ENCODE results near the gene FBXO17.

The FBXO17 gene

DNA sequence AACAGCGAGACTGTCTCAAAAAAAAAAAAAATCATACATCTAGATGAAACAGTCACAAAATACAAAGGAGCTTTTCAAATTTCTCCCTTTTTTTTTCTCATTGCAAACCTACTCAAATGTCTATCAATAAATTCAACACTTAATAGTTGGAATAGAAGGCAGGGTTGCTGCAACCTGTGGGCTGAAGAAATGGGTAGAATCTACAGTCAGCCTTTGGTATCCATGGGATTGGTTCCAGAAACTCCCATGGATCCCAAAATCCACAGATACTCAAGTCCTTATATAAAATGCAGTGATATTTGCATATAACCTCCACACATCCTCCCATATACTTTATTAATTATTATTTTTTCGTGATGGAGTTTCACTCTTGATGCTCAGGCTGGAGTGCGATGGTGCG, 42.1 kb upstream of the FBXO17 start:
- no peaks in the 10 kb centered on the region for H3K79me2 ChIP-seq (ENCODE audit: insufficient read depth, low read length)
- H3K4me1 ChIP-seq (ENCODE audit: insufficient read depth, low read length, poor library complexity, severe bottlenecking), result no peaks in the 10 kb centered on the region
- peaks cover 5% of the 10 kb centered on the region for H3K27me3 ChIP-seq (ENCODE audit: insufficient read depth, low read length, poor library complexity, severe bottlenecking)
- H2AFZ ChIP-seq (ENCODE audit: low read length), result no peak overlapping the region
- H3K9me2 ChIP-seq (replicated peaks; ENCODE audit: low read depth, low read length), result no peaks in the 10 kb centered on the region
- no peaks in the 10 kb centered on the region for H3F3A ChIP-seq (ENCODE audit: low read depth)
- TF ChIP-seq EZH2phosphoT487 (IDR thresholded peaks at IDR 0.05; ENCODE audit: borderline replicate concordance), result no peak
- TF ChIP-seq, protein P1, sequence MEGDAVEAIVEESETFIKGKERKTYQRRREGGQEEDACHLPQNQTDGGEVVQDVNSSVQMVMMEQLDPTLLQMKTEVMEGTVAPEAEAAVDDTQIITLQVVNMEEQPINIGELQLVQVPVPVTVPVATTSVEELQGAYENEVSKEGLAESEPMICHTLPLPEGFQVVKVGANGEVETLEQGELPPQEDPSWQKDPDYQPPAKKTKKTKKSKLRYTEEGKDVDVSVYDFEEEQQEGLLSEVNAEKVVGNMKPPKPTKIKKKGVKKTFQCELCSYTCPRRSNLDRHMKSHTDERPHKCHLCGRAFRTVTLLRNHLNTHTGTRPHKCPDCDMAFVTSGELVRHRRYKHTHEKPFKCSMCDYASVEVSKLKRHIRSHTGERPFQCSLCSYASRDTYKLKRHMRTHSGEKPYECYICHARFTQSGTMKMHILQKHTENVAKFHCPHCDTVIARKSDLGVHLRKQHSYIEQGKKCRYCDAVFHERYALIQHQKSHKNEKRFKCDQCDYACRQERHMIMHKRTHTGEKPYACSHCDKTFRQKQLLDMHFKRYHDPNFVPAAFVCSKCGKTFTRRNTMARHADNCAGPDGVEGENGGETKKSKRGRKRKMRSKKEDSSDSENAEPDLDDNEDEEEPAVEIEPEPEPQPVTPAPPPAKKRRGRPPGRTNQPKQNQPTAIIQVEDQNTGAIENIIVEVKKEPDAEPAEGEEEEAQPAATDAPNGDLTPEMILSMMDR (conservative IDR thresholded peaks at IDR 0.05; ENCODE audit: low read length), result no peak
- H3K36me3 ChIP-seq (ENCODE audit: insufficient read depth, low read length), result no peaks in the 10 kb centered on the region
- no peak overlapping the region for H3K4me3 ChIP-seq (ENCODE audit: low read length, poor library complexity, severe bottlenecking)
- H3K4me2 ChIP-seq (ENCODE audit: low read depth, low read length, poor library complexity, severe bottlenecking), result no peak overlapping the region
- H3K9ac ChIP-seq (ENCODE audit: low read depth, low read length, poor library complexity, severe bottlenecking), result no peak overlapping the region
- H4K20me1 ChIP-seq (ENCODE audit: insufficient read depth, low read length, poor library complexity, severe bottlenecking), result no peaks in the 10 kb centered on the region
- H3K9me3 ChIP-seq (ENCODE audit: insufficient read depth, low read depth, low read length), result no peaks in the 10 kb centered on the region

DNA sequence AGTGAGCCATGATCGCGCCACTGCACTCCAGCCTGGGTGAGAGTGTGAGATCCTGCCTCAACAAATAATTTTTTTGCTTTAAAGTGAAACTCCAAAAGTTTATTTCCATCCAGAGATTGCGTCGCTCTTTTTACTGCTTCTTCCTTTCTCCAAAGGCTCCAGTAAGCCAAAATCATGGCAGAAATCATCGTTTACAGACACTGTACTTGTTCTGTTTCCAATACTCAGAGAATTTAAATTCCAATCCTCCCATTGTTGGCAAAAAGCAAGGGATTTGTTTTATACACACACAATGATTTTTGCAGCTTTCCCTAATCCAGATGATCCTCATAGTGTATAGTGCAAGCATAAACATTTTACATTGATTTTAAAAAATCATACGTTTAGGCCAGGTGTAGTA, 41.5 kb upstream of the FBXO17 start:
- H3K4me3 ChIP-seq (ENCODE audit: low read length, poor library complexity, severe bottlenecking), result no peak overlapping the region
- no peaks in the 10 kb centered on the region for H3K4me1 ChIP-seq (ENCODE audit: insufficient read depth, low read length, poor library complexity, severe bottlenecking)
- no peaks in the 10 kb centered on the region for H3K79me2 ChIP-seq (ENCODE audit: insufficient read depth, low read length)
- TF ChIP-seq, protein P1 (conservative IDR thresholded peaks at IDR 0.05; ENCODE audit: low read length), result no peak
- no peak for TF ChIP-seq EZH2phosphoT487 (IDR thresholded peaks at IDR 0.05; ENCODE audit: borderline replicate concordance)
- H3K4me2 ChIP-seq (ENCODE audit: low read depth, low read length, poor library complexity, severe bottlenecking), result no peak overlapping the region
- H3K9ac ChIP-seq (ENCODE audit: low read depth, low read length, poor library complexity, severe bottlenecking), result no peak overlapping the region
- H4K20me1 ChIP-seq (ENCODE audit: insufficient read depth, low read length, poor library complexity, severe bottlenecking), result no peaks in the 10 kb centered on the region
- H3K9me2 ChIP-seq (replicated peaks; ENCODE audit: low read depth, low read length), result no peaks in the 10 kb centered on the region
- H3K36me3 ChIP-seq (ENCODE audit: insufficient read depth, low read length), result no peaks in the 10 kb centered on the region
- no peaks in the 10 kb centered on the region for H3K9me3 ChIP-seq (ENCODE audit: insufficient read depth, low read depth, low read length)
- no peaks in the 10 kb centered on the region for H3F3A ChIP-seq (ENCODE audit: low read depth)
- H2AFZ ChIP-seq (ENCODE audit: low read length), result no peak overlapping the region
- H3K27me3 ChIP-seq (ENCODE audit: insufficient read depth, low read length, poor library complexity, severe bottlenecking), result peaks cover 5% of the 10 kb centered on the region

DNA sequence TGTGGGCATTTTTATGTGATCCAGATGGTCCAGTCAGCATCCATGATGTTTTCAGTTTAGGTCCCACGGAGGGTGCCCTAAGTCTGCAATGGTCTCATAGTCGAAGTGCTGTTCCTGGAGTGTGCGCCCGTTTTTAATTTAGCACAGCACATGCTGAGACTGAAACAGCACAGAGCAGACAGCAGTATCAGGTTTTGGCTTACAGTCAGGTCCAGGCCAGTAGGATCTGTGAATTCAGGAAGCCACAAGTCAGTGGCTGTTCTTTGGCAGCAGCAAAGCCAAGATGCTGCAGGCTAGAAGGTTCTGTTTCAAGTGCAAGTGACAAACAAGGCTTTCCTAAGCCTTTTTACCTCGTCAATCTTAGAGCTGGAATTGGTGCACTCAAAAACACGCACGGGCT, 38.5 kb upstream of the FBXO17 start:
- Histone ChIP-seq H3K79me2 (ENCODE audit: insufficient read depth, low read length) (no peaks in the 10 kb centered on the region), H3K9ac (ENCODE audit: low read depth, low read length, poor library complexity, severe bottlenecking) (no peak overlapping the region), H3K4me2 (ENCODE audit: low read depth, low read length, poor library complexity, severe bottlenecking) (no peak overlapping the region), H3K9me3 (ENCODE audit: insufficient read depth, low read depth, low read length) (no peaks in the 10 kb centered on the region), H3K27me3 (ENCODE audit: insufficient read depth, low read length, poor library complexity, severe bottlenecking) (peaks cover 5% of the 10 kb centered on the region), H4K20me1 (ENCODE audit: insufficient read depth, low read length, poor library complexity, severe bottlenecking) (no peaks in the 10 kb centered on the region), H2AFZ (ENCODE audit: low read length) (no peak overlapping the region), H3K36me3 (ENCODE audit: insufficient read depth, low read length) (no peaks in the 10 kb centered on the region), H3K9me2 (replicated peaks; ENCODE audit: low read depth, low read length) (no peaks in the 10 kb centered on the region), H3K4me3 (ENCODE audit: low read length, poor library complexity, severe bottlenecking) (no peak overlapping the region), H3K4me1 (ENCODE audit: insufficient read depth, low read length, poor library complexity, severe bottlenecking) (no peaks in the 10 kb centered on the region), H3F3A (ENCODE audit: low read depth) (no peaks in the 10 kb centered on the region)
- TF ChIP-seq, protein P1 (conservative IDR thresholded peaks at IDR 0.05; ENCODE audit: low read length), result no peak
- TF ChIP-seq EZH2phosphoT487 (IDR thresholded peaks at IDR 0.05; ENCODE audit: borderline replicate concordance), result no peak
